LNCaP clone FGC (cell line): ENCODE measurements around the gene SORBS1.

Source experiments
- DNase-seq: peaks from one replicate; pipeline ENCODE4 v3.0.0-alpha.2; 2011; ENCODE audit warnings: low read depth
- H3K4me3 ChIP-seq: 2 replicates; pipeline ENCODE4 v1.5.1; 2011; ENCODE audit warnings: mild to moderate bottlenecking, low read depth, low read length, control low read depth
- CTCF ChIP-seq: IDR thresholded peaks from 2 replicates; pipeline ENCODE4 v1.5.1; 2012; ENCODE audit warnings: mild to moderate bottlenecking; ENCODE audit not compliant: control insufficient read depth, insufficient read depth; ENCODE audit errors: extremely low read depth

SORBS1 gene

GRCh38 chr10:95560278-95561176 is 644 bp downstream of the SORBS1 start:
- no peak for TF ChIP-seq CTCF
- no peak for DNase-seq
- H3K4me3 ChIP-seq: peak overlapping the region; percentile 87

- no peak for TF ChIP-seq CTCF
- DNase-seq: no peak
- no peak overlapping the region for H3K4me3 ChIP-seq
Observed at GRCh38 chr10:95559896-95560277, 1.3 kb downstream of the SORBS1 start.

DNA sequence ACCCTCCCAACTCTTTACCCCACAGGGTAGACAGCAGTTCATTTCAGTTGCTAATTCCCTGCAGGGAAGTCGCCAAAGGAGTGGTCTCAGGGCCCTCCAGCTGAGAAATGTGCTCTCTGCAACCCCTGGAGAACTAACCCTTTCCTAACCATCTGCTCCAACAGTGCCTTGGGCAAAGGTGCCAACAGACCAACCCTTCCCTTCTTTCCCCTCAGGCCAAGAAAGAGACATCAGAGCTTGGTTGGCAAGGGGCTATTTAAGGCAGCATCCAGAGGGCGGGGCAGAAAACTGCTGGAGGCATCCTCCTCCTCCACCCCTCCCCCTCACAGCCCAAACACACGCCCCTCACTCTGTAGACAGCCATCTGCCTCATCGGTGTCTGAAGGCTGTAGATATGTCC is 1.7 kb downstream of the SORBS1 start:
- DNase-seq: no peak
- no peak for TF ChIP-seq CTCF
- no peak overlapping the region for H3K4me3 ChIP-seq

GRCh38 chr10:95558593-95559320 is 2.4 kb downstream of the SORBS1 start:
- H3K4me3 ChIP-seq: no peak overlapping the region
- DNase-seq: no peak
- TF ChIP-seq CTCF: no peak

DNA sequence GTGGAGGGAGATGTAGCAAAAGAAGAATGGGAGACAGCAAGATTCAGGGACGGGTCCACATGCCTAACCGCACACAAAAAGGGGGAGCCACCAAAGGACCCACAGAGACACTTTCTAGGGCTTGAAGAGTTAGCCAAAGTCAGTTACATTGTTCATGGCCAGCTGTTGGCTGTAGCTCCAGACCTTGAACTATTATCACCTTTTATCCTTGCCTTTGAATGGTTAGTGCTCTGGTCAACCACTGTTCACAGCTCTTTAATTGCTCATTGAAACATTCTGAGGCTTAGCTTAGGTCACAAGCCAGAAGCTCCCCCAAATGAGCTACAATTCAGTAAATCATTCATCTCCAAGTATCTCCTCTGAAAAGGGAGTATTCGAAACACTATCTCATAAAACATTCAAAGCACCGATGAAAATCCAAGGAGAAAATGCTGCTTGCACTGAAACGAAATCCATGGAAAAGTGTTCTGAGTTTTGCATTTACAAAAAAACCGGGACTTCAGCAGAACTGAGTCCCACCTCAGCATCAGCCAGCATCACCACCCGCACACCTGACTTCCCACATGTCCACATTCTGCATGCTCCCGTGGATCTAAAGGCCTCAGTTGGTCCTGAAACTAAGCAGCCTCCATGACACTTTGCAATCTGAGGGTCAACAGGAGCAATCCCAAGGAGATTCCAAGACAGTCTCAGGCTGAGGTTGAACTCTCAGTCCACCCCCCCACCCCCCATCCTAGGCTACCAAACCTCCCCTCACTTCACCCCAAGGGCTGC is 4.0 kb downstream of the SORBS1 start:
- DNase-seq: no peak
- TF ChIP-seq CTCF: no peak
- H3K4me3 ChIP-seq: no peak overlapping the region

DNA sequence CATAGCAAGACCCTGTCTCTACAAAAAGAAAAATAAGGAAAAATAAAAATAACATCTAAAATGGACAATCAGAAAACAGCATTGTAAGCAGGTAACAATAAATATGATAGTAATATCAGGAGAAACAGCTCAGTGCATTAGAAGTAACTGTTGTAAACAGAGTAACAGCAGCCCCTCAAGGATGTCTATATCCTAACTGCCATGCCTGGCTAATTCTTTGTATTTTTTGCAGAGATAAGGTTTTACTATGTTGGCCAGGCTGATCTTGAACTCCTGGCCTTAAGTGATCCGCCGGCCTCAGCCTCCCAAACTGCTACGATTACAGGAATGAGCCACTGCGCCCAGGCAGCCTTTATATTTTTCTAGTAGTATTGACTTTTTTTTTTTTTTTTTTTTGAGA is 7.5 kb downstream of the SORBS1 start:
- H3K4me3 ChIP-seq: no peak overlapping the region
- TF ChIP-seq CTCF: no peak
- DNase-seq: no peak
